HFFc6 (cell line): Measurements from ENCODE around the gene SEZ6L. TPM values are rescaled to one million over a fixed set of nuclear protein-coding genes. Genes with fewer than 3 reads are reported as not detected.

Experiments
- DNase-seq: peaks from one replicate; pipeline ENCODE4 v3.0.0-alpha.2; 2018
- H3K27ac Mint-ChIP-seq: 2 replicates; pipeline ENCODE4 v1.8.0; 2020; ENCODE audit warnings: mild to moderate bottlenecking, mixed read lengths
- H3K27me3 Mint-ChIP-seq: 2 replicates; pipeline ENCODE4 v1.8.0; 2021; ENCODE audit warnings: mild to moderate bottlenecking, moderate library complexity, mixed read lengths; ENCODE audit not compliant: insufficient read depth
- H3K36me3 Mint-ChIP-seq: 2 replicates; pipeline ENCODE4 v1.8.0; 2021; ENCODE audit warnings: low read depth, mixed read lengths
- H3K4me1 Mint-ChIP-seq: 2 replicates; pipeline ENCODE4 v1.8.0; 2020; ENCODE audit warnings: low read depth, mixed read lengths
- H3K4me3 Mint-ChIP-seq: 2 replicates; pipeline ENCODE4 v1.8.0; 2020; ENCODE audit warnings: mild to moderate bottlenecking, moderate library complexity, mixed read lengths
- H3K9me3 Mint-ChIP-seq: 2 replicates; pipeline ENCODE4 v1.8.0; 2020; ENCODE audit warnings: mild to moderate bottlenecking, mixed read lengths
- total RNA-seq, 6 experiments: library from RNA; stranded (reverse); fragmentation: NEBNext Ultra II Directional; extraction: Animal tissue kit (Norgen Biotek cat#: 25700); gene quantifications; 2 replicates in 1 of 6; 3 replicates in 5 of 6; pipeline ENCODE4 v1.2.3, GENCODE V29; 2021
- TF ChIP-seq, protein P1 (sequence below): fragments of 200-600 bp; sonication (generic); IDR thresholded peaks from 2 replicates; pipeline ENCODE4 v1.5.0; 2021; ENCODE audit warnings: antibody characterized with exemption, mild to moderate bottlenecking

Gene SEZ6L
- total RNA-seq, 6 experiments from 2014 or later: not detected

- H3K9me3 Mint-ChIP-seq: no peaks in the 10 kb centered on the region
Observed at GRCh38 chr22:26336773-26337172, 167.5 kb downstream of the SEZ6L start.

GRCh38 chr22:26339755-26340154 lies 170.5 kb downstream of the SEZ6L start:
- H3K4me3 Mint-ChIP-seq: no peak overlapping the region
- H3K36me3 Mint-ChIP-seq: no peaks in the 10 kb centered on the region
- no peaks in the 10 kb centered on the region for H3K9me3 Mint-ChIP-seq
- TF ChIP-seq, protein P1, sequence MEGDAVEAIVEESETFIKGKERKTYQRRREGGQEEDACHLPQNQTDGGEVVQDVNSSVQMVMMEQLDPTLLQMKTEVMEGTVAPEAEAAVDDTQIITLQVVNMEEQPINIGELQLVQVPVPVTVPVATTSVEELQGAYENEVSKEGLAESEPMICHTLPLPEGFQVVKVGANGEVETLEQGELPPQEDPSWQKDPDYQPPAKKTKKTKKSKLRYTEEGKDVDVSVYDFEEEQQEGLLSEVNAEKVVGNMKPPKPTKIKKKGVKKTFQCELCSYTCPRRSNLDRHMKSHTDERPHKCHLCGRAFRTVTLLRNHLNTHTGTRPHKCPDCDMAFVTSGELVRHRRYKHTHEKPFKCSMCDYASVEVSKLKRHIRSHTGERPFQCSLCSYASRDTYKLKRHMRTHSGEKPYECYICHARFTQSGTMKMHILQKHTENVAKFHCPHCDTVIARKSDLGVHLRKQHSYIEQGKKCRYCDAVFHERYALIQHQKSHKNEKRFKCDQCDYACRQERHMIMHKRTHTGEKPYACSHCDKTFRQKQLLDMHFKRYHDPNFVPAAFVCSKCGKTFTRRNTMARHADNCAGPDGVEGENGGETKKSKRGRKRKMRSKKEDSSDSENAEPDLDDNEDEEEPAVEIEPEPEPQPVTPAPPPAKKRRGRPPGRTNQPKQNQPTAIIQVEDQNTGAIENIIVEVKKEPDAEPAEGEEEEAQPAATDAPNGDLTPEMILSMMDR: no peak
- H3K27me3 Mint-ChIP-seq: peaks cover 26% of the 10 kb centered on the region
- DNase-seq: no peak
- H3K4me1 Mint-ChIP-seq: peaks cover 7% of the 10 kb centered on the region
- no peak overlapping the region for H3K27ac Mint-ChIP-seq

More at GRCh38 chr22:26336773-26337172, 167.5 kb downstream of the SEZ6L start:
- Mint-ChIP-seq H3K4me1 (no peaks in the 10 kb centered on the region), H3K36me3 (no peaks in the 10 kb centered on the region), H3K27me3 (peaks cover 20% of the 10 kb centered on the region), H3K4me3 (no peak overlapping the region), H3K27ac (no peak overlapping the region)
- no peak for DNase-seq
- TF ChIP-seq, protein P1: no peak

GRCh38 chr22:26342745-26343410 lies 173.6 kb downstream of the SEZ6L start:
- Mint-ChIP-seq H3K36me3 (no peaks in the 10 kb centered on the region), H3K4me3 (no peak overlapping the region), H3K9me3 (no peaks in the 10 kb centered on the region), H3K4me1 (peaks cover 7% of the 10 kb centered on the region), H3K27ac (no peak overlapping the region), H3K27me3 (peaks cover 39% of the 10 kb centered on the region)
- TF ChIP-seq, protein P1: no peak
- DNase-seq: no peak

DNA sequence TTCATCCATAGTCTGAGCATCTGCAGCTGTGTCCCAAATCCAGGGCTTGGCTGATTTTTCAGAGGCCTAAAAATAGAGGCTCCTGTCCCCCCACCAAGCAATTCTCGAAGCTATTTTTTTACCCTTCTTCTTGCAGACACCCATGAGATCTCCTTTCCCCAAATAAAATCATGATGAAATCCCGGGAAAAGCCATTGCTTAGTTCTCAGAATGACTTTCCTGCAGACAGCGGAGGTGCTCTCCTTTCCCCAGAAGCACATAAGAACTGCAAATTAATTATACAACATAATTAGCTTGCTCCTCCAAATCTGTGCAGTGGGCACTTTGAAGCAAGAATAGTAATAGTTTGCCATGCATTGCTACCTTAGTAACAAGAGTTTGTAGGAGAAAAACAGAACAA lies 176.2 kb downstream of the SEZ6L start:
- no peak overlapping the region for H3K27ac Mint-ChIP-seq
- peaks cover 7% of the 10 kb centered on the region for H3K4me1 Mint-ChIP-seq
- no peaks in the 10 kb centered on the region for H3K36me3 Mint-ChIP-seq
- no peak overlapping the region for H3K4me3 Mint-ChIP-seq
- TF ChIP-seq, protein P1: no peak
- no peak for DNase-seq
- peaks cover 35% of the 10 kb centered on the region for H3K27me3 Mint-ChIP-seq
- H3K9me3 Mint-ChIP-seq: no peaks in the 10 kb centered on the region

- Mint-ChIP-seq H3K9me3 (no peaks in the 10 kb centered on the region), H3K27me3 (peaks cover 30% of the 10 kb centered on the region), H3K4me1 (no peaks in the 10 kb centered on the region), H3K4me3 (no peak overlapping the region), H3K27ac (no peak overlapping the region), H3K36me3 (no peaks in the 10 kb centered on the region)
- no peak for DNase-seq
- TF ChIP-seq, protein P1: no peak
Observed at GRCh38 chr22:26348810-26349526, 179.7 kb downstream of the SEZ6L start.
